A549 treated with GW870086 at 1 μM for 4 hours (cell line): ENCODE data around the gene KRT27. TPM values are rescaled to one million over a fixed set of nuclear protein-coding genes. Genes with fewer than 3 reads are reported as not detected.

ENCODE experiments used
- total RNA-seq: library from RNA; stranded (reverse); fragments of 200-300 nt; extraction: Qiagen RNA extraction; gene quantifications from 5 replicates; pipeline ENCODE4 v1.2.3, GENCODE V29; 2022; ENCODE audit warnings: low read depth

Gene KRT27, protein sequence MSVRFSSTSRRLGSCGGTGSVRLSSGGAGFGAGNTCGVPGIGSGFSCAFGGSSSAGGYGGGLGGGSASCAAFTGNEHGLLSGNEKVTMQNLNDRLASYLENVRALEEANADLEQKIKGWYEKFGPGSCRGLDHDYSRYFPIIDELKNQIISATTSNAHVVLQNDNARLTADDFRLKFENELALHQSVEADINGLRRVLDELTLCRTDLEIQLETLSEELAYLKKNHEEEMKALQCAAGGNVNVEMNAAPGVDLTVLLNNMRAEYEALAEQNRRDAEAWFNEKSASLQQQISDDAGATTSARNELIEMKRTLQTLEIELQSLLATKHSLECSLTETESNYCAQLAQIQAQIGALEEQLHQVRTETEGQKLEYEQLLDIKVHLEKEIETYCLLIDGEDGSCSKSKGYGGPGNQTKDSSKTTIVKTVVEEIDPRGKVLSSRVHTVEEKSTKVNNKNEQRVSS
- not detected in 5 replicates for total RNA-seq

DNA sequence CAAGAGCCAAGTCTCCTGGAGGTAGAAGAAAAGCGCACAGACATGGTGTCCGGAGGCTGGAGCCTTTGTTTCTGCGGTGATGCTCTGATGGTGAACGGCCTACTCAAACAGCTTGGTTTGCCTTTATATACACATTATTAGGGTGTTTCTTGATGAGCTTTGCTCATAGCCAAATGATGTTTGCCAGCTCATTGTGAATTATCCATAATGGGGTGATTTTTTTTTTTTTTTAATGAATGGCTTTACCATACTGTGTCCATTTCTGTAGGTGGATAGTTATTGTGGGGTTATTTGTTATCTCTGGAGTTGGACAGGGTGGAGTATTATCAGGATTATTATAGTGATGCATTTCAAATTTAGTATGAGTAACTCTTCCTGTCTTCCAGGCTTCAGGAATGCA is at the start of gene KRT27:
TSS of gene KRT27 (minus strand) at position 101 of the 400 bp plus-strand sequence. CDS start at position 44, 57 bp downstream.

DNA sequence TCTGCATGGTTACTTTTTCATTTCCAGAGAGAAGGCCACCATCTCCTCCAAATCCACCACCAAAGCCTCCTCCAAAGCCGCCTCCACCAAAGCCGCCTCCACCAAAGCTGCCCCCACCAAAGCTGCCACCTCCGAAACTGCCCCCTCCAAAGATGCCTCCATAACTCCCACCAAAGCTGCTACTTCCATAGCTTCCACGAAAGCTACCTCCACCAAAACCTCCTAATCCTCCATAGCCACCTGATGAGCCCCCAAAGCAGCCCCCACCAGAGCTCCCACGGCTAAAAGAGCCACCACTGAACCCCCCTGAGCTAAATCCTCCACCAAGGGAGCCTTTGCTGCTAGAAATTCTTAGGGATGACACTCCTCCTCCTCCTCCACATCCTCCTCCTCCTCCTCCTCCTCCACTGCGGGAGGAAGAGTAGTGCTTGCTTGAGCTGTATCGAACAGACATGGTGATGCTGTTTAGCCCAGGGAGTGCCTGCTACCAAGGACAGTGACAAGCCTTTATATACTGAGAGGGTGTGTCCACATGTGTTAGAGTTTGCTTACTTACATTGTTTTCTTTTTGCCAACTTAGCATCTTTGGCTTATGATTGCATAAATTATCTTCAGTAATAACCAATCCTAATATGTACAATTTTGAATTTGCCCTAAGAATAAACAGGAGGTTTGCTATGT is 39.9 kb upstream of the KRT27 start, which contains the start of gene KRT10:
TSS of gene KRT10 (minus strand) at position 483 of the 681 bp plus-strand sequence. CDS start at position 454, 29 bp downstream.

DNA sequence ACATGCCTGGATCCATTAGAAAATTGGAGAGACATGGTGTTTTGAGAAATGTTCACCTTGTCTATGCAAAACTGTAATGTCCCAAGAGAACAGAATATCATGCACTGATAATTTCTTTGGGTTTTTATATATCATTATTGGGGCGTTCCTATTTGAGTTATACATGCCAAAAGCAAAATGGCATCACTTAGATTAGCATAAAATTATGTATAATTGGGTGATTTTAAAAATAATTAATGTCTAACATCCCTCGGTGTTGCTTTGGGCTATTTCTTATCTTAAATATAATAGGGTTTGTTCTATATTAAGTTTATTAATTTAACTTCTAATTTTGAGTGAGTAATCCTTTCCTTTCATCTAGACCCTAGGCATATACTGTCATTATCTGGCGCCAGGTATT is 17.5 kb upstream of the KRT27 start, which contains the start of gene KRT28:
TSS of gene KRT28 (minus strand) at position 101 of the 400 bp plus-strand sequence. CDS start at position 35, 66 bp downstream.

DNA sequence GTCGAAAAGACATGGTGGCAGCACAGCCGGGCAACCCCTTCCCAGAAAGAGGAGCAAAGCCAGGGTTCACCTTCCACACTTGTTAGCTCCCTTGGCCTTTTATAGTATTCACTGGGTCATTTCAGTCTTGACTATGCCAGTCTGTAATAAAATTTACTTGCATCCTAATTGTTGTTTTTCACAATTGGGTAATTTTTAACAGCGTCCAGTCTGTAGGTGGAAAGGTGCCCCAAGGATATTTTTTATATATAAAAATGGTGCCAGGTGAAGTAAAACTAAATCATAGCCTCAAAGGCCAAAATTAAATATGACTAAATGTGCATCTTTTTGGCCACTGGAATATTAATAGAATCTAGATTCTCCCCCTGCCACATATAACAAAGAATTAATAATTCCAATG is 10.2 kb downstream of the KRT27 start, which contains the start of gene KRT26:
TSS of gene KRT26 (minus strand) at position 101 of the 400 bp plus-strand sequence. CDS start at position 13, 88 bp downstream.

DNA sequence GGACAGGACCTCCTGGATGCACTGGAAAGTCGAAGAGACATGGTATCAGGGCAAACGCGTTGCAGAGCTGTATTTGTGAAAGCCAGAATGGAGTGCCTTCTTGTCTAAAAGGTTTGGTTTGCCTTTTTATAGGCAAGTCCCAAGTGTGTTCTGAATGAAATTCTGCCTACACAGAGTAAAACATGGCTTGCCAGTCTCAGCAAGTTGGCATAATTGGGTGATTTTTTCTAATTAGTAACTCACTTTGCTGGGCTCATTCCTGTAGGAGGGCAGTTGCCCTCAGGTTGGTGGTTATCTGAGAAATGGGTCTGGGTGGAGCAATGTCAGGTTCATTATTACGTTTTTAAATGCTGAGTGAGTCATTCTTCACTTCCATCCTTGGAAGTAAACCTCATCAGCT is 27.1 kb downstream of the KRT27 start, which contains the start of gene KRT25:
TSS of gene KRT25 (minus strand) at position 101 of the 400 bp plus-strand sequence. CDS start at position 41, 60 bp downstream.

Other genes starting within 250 kb of the KRT27 start
- 0.74 to 1.1 TPM (median 0.94 TPM) in 5 replicates for gene CCR7, start 217.1 kb downstream of the KRT27 start, total RNA-seq
- gene SMARCE1, start 134.7 kb downstream of the KRT27 start, total RNA-seq: 100 to 115 TPM (median 110 TPM) in 5 replicates
- gene KRT222, start 117.4 kb downstream of the KRT27 start, total RNA-seq: 0.19 to 0.52 TPM (median 0.44 TPM) in 4 of 5 replicates, not detected in the other
- gene KRT24, start 78.8 kb downstream of the KRT27 start, total RNA-seq: not detected in 5 replicates
- not detected in 5 replicates for gene KRT25, start 27.2 kb downstream of the KRT27 start, total RNA-seq
- not detected in 5 replicates for gene KRT26, start 10.3 kb downstream of the KRT27 start, total RNA-seq
- gene KRT28, start 17.4 kb upstream of the KRT27 start, total RNA-seq: not detected in 5 replicates
- gene KRT10, start 40.1 kb upstream of the KRT27 start, total RNA-seq: 93.1 to 121 TPM (median 103 TPM) in 5 replicates
- gene KRT12, start 84.7 kb upstream of the KRT27 start, total RNA-seq: not detected in 5 replicates
- 0.10 to 0.53 TPM (median 0.27 TPM) in 5 replicates for gene KRT20, start 102.7 kb upstream of the KRT27 start, total RNA-seq
- gene KRT23, start 155.1 kb upstream of the KRT27 start, total RNA-seq: 0.14 to 0.19 TPM in 2 of 5 replicates, not detected in the others
- gene KRT39, start 184.4 kb upstream of the KRT27 start, total RNA-seq: not detected in 5 replicates
- gene KRT40, start 201.8 kb upstream of the KRT27 start, total RNA-seq: not detected in 5 replicates
- gene KRTAP3-3, start 211.6 kb upstream of the KRT27 start, total RNA-seq: not detected in 5 replicates
- 0.28 to 0.34 TPM (median 0.31 TPM) in 3 of 5 replicates, not detected in the others for gene KRTAP3-2, start 217.4 kb upstream of the KRT27 start, total RNA-seq
- not detected in 5 replicates for gene KRTAP3-1, start 226.6 kb upstream of the KRT27 start, total RNA-seq
- gene KRTAP1-5, start 244.7 kb upstream of the KRT27 start, total RNA-seq: not detected in 5 replicates
- not detected in 5 replicates for gene KRTAP1-4, start 247.6 kb upstream of the KRT27 start, total RNA-seq